ENCODE measurements around the gene IFNGR1. TPM values are rescaled to one million over a fixed set of nuclear protein-coding genes. Genes with fewer than 3 reads are reported as not detected.

The IFNGR1 gene
- total and polyA plus RNA-seq, 2 experiments from 2014 or later, result 83.6 to 127 TPM

DNA sequence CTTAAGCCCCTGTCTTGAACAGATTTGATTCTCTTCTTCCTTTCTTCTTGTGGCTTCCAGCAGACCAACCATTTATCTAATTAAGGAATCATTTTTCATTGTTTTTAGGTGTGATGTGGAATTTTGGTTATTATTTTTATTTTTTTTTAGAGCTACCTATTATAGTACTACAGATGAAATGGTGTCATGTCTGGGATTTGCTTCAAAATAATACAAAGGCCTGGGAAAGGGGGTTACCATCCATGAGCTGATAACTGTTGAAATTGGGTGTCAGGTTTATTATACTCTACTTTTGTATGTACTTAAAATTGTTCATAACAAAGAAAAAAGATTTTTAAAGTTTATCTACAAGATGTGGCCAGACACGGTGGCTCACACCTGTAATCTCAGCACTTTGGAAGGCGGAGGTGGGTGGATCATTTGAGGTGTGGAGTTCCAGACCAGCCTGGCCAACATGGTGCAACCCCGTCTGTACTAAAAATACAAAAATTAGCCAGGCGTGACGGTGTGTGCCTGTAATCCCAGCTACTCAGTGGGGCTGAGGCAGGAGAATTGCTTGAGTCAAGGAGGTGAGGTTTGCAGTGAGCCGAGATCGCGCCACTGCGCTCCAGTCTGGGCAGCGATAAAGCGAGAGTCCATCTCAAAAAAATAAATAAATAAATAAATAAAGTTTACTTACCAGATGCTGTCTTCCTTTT lies 46.3 kb downstream of the IFNGR1 start:
- DNase-seq (ENCODE audit: low spot score), result no peak
- no peak overlapping the region for H3K4me2 ChIP-seq
- H3K9me3 ChIP-seq (ENCODE audit: low read depth), result no peaks in the 10 kb centered on the region
- H4K20me1 ChIP-seq (ENCODE audit: insufficient read depth, poor library complexity, severe bottlenecking), result no peaks in the 10 kb centered on the region
- no peaks in the 10 kb centered on the region for H3K4me1 ChIP-seq (ENCODE audit: insufficient read depth)
- WGBS (ENCODE audit: low lambda C conversion rate, missing lambda C conversion rate), result 95% methylated on average over 11 of the region's 11 CpGs
- no peak for TF ChIP-seq EZH2phosphoT487 (IDR thresholded peaks at IDR 0.05; ENCODE audit: low read depth, severe bottlenecking, unreplicated experiment)
- no peak for TF ChIP-seq EZH2 (IDR thresholded peaks at IDR 0.05; ENCODE audit: borderline replicate concordance)
- TF ChIP-seq CTCF (IDR thresholded peaks at IDR 0.05; ENCODE audit: poor library complexity), result no peak
- no peaks in the 10 kb centered on the region for H3K27me3 ChIP-seq
- no peak overlapping the region for H2AFZ ChIP-seq
- H3K79me2 ChIP-seq, result no peaks in the 10 kb centered on the region
- H3K9me2 ChIP-seq (replicated peaks; ENCODE audit: insufficient read depth), result no peaks in the 10 kb centered on the region
- H3K4me3 ChIP-seq, result no peak overlapping the region
- no peak overlapping the region for H3K27ac ChIP-seq
- H3K36me3 ChIP-seq (replicated peaks; ENCODE audit: insufficient read depth, low read depth), result no peaks in the 10 kb centered on the region

- no peaks in the 10 kb centered on the region for H3K36me3 ChIP-seq (replicated peaks; ENCODE audit: insufficient read depth, low read depth)
- H3K79me2 ChIP-seq, result no peaks in the 10 kb centered on the region
- WGBS (ENCODE audit: low lambda C conversion rate, missing lambda C conversion rate), result 73% methylated on average over 13 of the region's 13 CpGs
- no peak overlapping the region for H3K4me3 ChIP-seq
- H3K27ac ChIP-seq, result no peak overlapping the region
- no peaks in the 10 kb centered on the region for H3K9me3 ChIP-seq (ENCODE audit: low read depth)
- DNase-seq (ENCODE audit: low spot score), result no peak
- no peak overlapping the region for H2AFZ ChIP-seq
- no peak overlapping the region for H3K4me2 ChIP-seq
- no peaks in the 10 kb centered on the region for H3K4me1 ChIP-seq (ENCODE audit: insufficient read depth)
- H3K27me3 ChIP-seq, result no peaks in the 10 kb centered on the region
- H3K9me2 ChIP-seq (replicated peaks; ENCODE audit: insufficient read depth), result no peaks in the 10 kb centered on the region
- H4K20me1 ChIP-seq (ENCODE audit: insufficient read depth, poor library complexity, severe bottlenecking), result no peaks in the 10 kb centered on the region
- TF ChIP-seq EZH2phosphoT487 (IDR thresholded peaks at IDR 0.05; ENCODE audit: low read depth, severe bottlenecking, unreplicated experiment) (no peak), EZH2 (IDR thresholded peaks at IDR 0.05; ENCODE audit: borderline replicate concordance) (no peak), CTCF (IDR thresholded peaks at IDR 0.05; ENCODE audit: poor library complexity) (no peak)
These were observed 47.1 kb downstream of the IFNGR1 start for GRCh38 chr6:137171824-137172733.

DNA sequence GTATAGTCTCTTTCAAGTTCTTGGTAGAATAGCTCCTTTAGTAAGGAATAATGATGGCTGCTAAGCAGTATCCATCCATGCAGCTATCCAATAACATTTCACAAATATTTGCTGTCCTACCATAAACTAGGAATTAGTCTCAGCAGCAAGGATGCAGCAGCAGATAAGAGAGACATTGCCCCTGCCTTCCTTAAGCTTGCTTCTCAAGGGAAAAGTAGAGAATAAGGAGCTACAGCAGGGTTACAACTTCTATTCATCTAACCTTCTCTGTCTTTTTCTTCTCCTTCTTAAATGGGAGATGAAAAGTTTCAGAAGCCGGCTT lies 48.2 kb downstream of the IFNGR1 start:
- Histone ChIP-seq H3K27ac (no peak overlapping the region), H3K4me2 (no peak overlapping the region), H3K4me1 (ENCODE audit: insufficient read depth) (no peaks in the 10 kb centered on the region), H3K36me3 (replicated peaks; ENCODE audit: insufficient read depth, low read depth) (no peaks in the 10 kb centered on the region), H3K9me3 (ENCODE audit: low read depth) (no peaks in the 10 kb centered on the region), H2AFZ (no peak overlapping the region), H3K79me2 (no peaks in the 10 kb centered on the region), H3K27me3 (no peaks in the 10 kb centered on the region), H4K20me1 (ENCODE audit: insufficient read depth, poor library complexity, severe bottlenecking) (no peaks in the 10 kb centered on the region), H3K9me2 (replicated peaks; ENCODE audit: insufficient read depth) (no peaks in the 10 kb centered on the region), H3K4me3 (no peak overlapping the region)
- TF ChIP-seq EZH2 (IDR thresholded peaks at IDR 0.05; ENCODE audit: borderline replicate concordance) (no peak), EZH2phosphoT487 (IDR thresholded peaks at IDR 0.05; ENCODE audit: low read depth, severe bottlenecking, unreplicated experiment) (no peak), CTCF (IDR thresholded peaks at IDR 0.05; ENCODE audit: poor library complexity) (no peak)
- no peak for DNase-seq (ENCODE audit: low spot score)
- WGBS (ENCODE audit: low lambda C conversion rate, missing lambda C conversion rate), result 58% methylated on average over 1 of the region's 1 CpG
